NCI-H2171 (cell line): Measurements from ENCODE around the gene TYROBP.
"Not testable (repeated sequence)": the region's sequence is repeated elsewhere in the genome, so short reads cannot be mapped to it uniquely, and the experiment has no call there.

Experiments
- DNase-seq: peaks from one replicate; lab custom pipeline; 2025; lab: John Stamatoyannopoulos, UW

TYROBP gene

GRCh38 chr19:35899547-35900214, 8.4 kb downstream of the TYROBP start:
- peak; percentile 80 for DNase-seq

GRCh38 chr19:35898499-35898809, 9.6 kb downstream of the TYROBP start:
- no peak for DNase-seq

GRCh38 chr19:35897706-35898451, 10.2 kb downstream of the TYROBP start:
- DNase-seq, result no peak

GRCh38 chr19:35896643-35897040, 11.5 kb downstream of the TYROBP start:
- DNase-seq, result no peak

- no peak for DNase-seq
Observed at GRCh38 chr19:35895911-35896642, 12.0 kb downstream of the TYROBP start.

GRCh38 chr19:35894342-35894741, 13.8 kb downstream of the TYROBP start:
- DNase-seq, result no peak

- DNase-seq, result not testable (repeated sequence)
Observed at GRCh38 chr19:35891819-35892218, 16.3 kb downstream of the TYROBP start.

GRCh38 chr19:35890113-35890650, 17.9 kb downstream of the TYROBP start:
- no peak for DNase-seq

GRCh38 chr19:35889370-35890112, 18.6 kb downstream of the TYROBP start:
- no peak for DNase-seq

GRCh38 chr19:35888398-35888797, 19.7 kb downstream of the TYROBP start:
- no peak for DNase-seq

- DNase-seq, result no peak
Observed at GRCh38 chr19:35887197-35887596, 20.9 kb downstream of the TYROBP start.

- DNase-seq, result no peak
Observed at GRCh38 chr19:35885904-35886303, 22.2 kb downstream of the TYROBP start.

GRCh38 chr19:35885225-35885738, 22.8 kb downstream of the TYROBP start:
- DNase-seq, result no peak

GRCh38 chr19:35883882-35884281, 24.2 kb downstream of the TYROBP start:
- DNase-seq, result no peak

- peak; percentile 78 for DNase-seq
Observed at GRCh38 chr19:35882114-35882832, 25.8 kb downstream of the TYROBP start.

GRCh38 chr19:35879770-35880317, 28.3 kb downstream of the TYROBP start:
- DNase-seq, result no peak

- DNase-seq, result no peak
Observed at GRCh38 chr19:35879068-35879467, 29.0 kb downstream of the TYROBP start.

GRCh38 chr19:35874392-35874930, 33.6 kb downstream of the TYROBP start:
- DNase-seq, result no peak

GRCh38 chr19:35872180-35872579, 35.9 kb downstream of the TYROBP start:
- DNase-seq, result no peak

GRCh38 chr19:35871611-35872010, 36.5 kb downstream of the TYROBP start:
- no peak for DNase-seq

- DNase-seq, result no peak
Observed at GRCh38 chr19:35870798-35871197, 37.3 kb downstream of the TYROBP start.
